ENCODE results near the gene ULK1. TPM values are rescaled to one million over a fixed set of nuclear protein-coding genes. Genes with fewer than 3 reads are reported as not detected.
"Not testable (repeated sequence)": the region's sequence is repeated elsewhere in the genome, so short reads cannot be mapped to it uniquely, and the experiment has no call there.

ULK1 gene
- total RNA-seq, 1 donor from 2014 or later = 30.8 TPM

DNA sequence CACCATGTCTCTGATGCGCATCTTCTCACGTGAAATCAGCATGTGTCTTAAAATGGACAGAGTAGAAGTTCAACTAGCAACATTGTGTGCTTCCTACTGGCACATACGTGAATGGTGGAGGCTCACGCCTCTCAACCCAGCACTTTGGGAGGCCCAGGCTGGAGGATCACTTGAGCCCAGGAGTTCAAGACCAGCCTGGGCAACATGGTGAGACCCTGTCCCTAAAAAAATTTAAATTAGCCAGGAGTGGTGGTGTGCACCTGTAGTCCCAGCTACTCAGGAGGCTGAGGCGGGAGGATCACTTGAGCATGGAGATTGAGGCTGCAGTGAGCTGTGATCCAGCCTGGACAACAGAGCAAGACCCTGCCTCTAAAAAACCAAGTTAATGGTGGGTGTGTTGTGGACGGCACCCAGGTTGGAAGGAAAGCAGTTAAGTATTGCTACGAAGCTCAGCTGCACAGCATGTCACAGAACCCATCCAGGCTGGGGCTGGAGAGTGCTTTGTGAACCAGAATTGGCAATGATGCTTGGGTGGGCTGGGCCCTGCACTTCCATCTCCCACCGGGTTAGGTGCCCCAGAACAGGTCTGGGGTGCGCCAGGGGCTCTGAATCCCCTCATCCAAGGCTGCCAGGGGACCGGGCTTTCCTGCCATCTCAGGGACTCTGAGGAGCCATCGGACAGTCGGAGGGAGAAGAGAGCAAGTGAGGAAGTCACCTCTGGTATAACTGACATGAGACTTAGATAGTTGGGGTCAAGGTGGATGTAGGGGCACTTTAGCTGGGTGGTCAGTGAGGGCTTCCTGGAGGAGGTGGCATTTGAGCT lies 33.0 kb upstream of the ULK1 start:
- intact Hi-C loops (cut with micrococcal nuclease) = no loop called here

DNA sequence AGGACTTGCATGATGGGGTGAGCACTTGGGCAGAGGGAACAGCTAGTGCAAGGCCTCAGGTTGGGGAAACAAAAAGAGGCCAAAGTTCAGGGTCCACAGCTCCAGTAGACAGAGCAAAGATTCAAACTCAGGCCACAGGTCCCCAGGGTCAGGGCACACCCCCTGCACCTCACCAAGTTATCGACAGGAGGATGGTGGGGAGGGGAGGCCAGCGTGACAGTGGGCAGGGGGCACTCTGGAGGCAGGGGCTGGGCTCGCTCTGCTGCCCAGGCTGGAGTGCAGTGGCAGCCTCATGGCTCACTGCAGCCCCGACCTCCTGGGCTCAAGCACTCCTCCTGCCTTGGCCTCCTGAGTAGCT lies 32.4 kb upstream of the ULK1 start:
- intact Hi-C loops (cut with micrococcal nuclease) = no loop called here

- intact Hi-C loops (cut with micrococcal nuclease) = no loop called here
Measured at GRCh38 chr12:131862600-131862993, 31.8 kb upstream of the ULK1 start.

DNA sequence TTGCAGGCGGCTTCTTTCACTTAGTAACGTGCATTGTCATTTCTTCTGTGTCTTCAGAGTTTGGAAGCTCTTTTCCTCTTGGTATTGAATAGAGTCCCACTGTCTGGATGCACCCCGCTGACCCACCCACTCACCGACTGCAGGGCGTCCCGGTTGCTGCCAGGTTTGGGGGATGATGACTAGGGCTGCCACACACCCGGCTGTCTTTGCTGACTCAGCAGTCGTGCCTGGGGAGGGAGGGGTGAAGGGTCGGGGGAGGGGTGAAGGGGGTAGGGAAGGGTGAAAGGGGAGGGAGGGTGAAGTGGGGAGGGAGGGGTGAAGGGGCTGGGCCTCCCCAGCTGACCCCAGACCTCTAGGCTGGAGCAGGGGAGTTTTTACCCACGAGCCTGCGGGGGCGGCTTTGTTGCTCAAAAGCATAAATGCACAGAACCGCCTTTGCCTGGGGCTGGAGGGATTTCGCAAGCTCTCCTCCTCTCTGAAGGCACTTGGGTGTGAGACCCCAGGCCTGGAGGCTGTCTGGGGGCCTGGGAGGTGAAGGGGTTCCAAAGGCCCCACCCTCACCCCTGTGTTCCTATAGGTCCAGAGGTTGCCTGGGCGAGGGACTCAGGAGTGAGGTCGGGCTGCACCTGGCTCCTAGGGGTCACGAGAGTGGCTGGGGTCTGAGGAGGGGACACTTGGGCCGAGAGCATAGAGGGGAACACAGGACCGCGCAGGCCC lies 31.3 kb upstream of the ULK1 start:
- intact Hi-C loops (cut with micrococcal nuclease) = no loop called here

GRCh38 chr12:131863711-131864396 lies 30.6 kb upstream of the ULK1 start:
- intact Hi-C loops (cut with micrococcal nuclease) = no loop called here

DNA sequence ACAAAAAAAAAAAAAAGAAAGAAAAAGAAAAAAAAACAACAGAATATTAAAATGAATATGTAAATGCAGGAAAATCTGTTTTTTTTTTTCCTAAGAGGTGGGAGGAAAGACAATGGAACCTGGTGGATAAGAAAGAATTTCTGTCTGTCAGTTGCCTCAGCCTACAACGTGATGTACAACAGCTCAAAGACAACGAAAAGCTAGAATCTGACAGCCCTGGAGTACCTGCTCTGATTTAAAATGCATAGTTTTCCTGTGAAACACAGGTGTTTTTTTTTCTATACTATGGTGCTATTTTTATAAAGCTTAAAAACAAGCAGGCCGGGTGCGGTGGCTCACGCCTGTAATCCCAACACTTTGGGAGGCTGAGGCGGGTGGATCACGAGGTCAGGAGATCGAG lies 30.0 kb upstream of the ULK1 start:
- intact Hi-C loops (cut with micrococcal nuclease) = no loop called here

GRCh38 chr12:131865180-131865875 lies 29.1 kb upstream of the ULK1 start:
- intact Hi-C loops (cut with micrococcal nuclease) = no loop called here

DNA sequence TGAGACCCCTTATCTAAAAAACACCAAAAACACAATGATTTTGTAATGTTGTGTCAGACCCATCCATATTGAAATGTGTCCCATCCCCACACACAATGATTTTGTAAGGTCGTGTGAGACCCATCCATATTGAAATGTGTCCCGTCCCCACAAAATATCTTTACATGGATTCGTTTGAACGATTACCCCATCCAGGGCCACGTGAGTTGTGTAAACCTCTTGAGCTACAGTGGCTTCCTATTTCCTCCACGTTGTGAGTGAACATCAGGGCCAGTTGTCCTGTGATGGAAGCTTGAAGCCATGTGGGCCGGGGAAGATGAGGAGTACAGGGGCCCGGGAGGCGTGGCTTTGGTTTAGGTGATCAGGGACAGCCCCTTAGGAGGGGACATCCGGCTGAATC lies 27.0 kb upstream of the ULK1 start:
- intact Hi-C loops (cut with micrococcal nuclease) = no loop called here

- intact Hi-C loops (cut with micrococcal nuclease) = no loop called here
Measured at GRCh38 chr12:131867891-131868675, 26.3 kb upstream of the ULK1 start.

DNA sequence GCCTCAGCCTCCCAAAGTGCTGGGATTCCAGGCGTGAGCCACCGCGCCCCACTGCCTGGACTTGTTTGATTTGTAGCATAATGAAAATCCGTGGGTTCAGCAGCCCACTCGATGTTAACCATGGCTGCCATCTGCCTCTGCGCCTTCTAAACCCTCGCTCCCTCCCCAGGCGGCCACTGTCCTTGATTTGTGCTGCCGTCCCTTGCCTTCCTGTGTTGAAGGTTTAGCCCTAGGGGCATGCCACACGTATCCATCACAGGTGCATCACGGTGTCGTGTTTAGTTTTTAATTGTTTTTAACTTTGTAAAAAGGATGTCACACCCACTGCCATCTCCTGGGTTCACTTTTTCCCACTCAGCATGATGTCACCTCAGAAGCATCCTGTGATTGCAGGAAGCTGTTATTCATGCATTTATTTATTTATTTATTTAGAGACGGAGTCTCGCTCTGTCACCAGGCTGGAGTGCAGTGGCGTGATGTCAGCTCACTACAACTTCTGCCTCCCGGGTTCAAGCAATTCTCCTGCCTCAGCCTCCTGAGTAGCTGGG lies 24.5 kb upstream of the ULK1 start:
- intact Hi-C loops (cut with micrococcal nuclease) = no loop called here

GRCh38 chr12:131871677-131872076 lies 22.7 kb upstream of the ULK1 start:
- intact Hi-C loops (cut with micrococcal nuclease) = no loop called here

DNA sequence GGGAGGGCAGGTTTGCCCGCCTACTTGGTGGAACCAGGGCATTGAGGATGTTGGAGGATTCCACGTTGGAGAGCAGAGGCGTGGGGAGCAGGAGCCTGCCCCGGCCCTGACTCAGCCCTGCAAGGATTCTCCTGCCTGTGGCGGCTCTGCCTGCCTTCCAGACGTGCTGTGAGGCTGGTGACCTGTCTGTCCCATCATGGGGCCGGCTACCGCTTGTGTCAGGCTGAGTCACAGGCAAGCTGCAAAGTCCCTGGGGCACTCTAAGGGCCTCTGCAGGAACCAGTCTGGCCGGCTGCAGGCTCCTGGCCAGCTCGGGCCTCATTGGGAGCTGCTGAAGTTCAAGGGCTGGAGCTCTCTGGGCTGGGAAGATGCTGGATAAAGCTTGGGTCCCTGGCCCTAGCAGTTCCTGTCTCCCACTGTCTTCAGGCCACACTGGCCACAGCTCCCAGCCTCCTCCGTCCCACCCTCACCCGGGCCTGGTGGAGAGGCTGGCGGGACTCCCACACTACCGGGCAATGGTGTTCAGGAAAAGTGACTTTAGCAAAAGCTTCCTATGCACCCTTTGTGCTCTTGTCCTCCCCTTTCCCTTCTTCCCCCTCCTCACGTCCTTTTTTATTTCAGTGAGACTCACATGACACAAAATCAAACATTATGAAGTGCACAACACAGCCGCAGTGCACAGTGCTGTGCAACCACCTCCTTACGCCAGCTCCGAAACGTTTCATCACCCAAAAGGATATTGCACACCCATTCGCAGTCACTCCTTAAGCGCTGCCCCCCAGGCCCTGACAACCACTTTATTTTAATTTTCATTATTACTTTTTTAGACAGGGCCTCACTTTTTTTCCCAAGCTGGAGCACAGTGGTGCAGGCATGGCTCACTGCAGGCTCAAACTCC lies 22.0 kb upstream of the ULK1 start:
- intact Hi-C loops (cut with micrococcal nuclease) = no loop called here

DNA sequence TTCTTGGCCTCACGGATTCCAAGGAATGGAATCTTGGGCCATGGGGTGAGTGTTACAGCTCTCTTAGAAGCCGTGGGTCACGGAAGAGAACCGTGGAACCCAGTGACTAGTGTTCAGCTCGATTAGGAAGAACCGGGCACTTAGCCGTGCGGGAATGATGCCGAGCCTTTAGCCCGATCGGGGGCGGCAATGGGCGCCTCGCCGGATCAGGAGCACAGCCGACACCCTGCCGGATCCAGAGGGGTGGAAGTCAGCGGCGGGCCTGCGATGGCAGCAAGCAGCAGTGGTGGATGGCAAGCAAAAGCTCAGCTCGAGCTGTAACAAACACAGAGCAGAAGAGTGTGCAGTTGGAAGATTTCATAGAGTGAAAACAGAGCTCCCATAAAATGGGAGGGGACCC lies 21.1 kb upstream of the ULK1 start:
- intact Hi-C loops (cut with micrococcal nuclease) = no loop called here

- intact Hi-C loops (cut with micrococcal nuclease) = not testable (repeated sequence)
Measured at GRCh38 chr12:131874972-131875371, 19.4 kb upstream of the ULK1 start.

- intact Hi-C loops (cut with micrococcal nuclease) = not testable (repeated sequence)
Measured at GRCh38 chr12:131877216-131877615, 17.2 kb upstream of the ULK1 start.

DNA sequence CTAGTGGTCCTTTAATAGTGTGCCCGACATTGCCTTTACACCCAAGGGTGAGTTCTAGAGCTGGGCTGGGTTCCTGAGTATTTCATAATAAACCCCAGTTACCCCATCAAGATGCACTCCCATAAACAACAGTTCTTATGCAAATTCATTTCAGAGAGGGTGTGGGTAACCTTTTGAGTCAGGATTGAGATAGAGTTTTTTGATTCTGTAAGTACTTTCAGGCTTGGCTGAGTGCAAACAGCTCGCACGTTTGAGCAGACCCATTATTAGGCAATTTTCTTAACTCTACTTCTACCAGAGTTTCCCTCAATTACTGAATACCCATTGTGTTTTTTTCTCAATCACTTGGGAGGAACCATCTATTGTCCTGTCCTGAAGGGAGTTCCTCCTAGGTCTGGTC lies 16.0 kb upstream of the ULK1 start:
- intact Hi-C loops (cut with micrococcal nuclease) = not testable (repeated sequence)

DNA sequence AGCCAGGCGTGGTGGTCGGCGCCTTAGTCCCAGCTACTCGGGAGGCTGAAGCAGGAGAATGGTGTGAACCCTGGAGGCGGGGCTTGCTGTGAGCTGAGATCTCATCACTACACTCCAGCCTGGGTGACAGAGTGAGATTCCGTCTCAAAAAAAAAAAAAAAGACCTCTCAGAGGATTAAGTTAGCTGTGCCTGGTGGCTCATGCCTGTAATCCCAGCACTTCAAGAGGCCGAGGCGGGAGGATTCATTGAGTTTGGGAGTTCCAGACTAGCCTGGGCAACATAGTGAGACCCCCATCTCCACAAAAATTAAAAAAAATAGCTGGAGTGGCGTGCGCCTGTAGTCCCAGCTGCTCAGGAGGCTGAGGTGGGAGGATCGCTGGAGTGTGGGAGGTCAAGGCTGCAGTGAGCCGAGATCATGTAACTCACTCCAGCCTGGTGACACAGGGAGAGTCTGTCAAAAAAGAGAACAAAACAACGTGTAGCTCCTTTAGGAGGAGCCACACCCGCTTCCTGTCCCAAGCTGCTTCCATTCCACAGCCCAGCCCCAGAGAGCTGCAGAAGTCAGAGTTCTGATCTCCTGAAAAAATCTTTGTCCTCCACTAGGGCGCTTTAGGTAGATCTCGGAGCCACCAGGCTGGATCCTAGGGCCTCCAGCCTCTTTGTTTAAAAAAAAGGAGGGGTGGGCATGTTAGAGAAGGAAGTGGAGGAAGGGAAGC lies 11.5 kb upstream of the ULK1 start:
- intact Hi-C loops (cut with micrococcal nuclease) = no loop called here

DNA sequence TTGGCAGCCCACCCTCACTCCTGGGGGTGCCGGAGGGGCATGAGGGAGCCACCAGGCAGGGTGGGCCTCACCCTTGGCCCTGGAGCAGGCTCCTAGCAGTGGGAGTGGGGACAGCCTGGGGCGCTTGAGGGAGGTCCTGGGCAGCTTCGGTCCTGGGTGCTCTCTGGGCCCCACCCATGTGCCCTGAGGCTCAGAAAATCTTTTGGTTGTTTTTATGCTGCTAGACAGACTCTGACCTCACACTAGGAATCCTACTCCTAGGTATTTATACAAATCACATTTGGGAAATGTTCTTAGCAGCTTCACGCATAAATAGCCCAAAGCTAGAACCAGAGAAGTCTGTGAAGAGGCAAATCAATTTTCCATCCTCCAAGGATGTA lies 10.9 kb upstream of the ULK1 start:
- intact Hi-C loops (cut with micrococcal nuclease) = no loop called here

DNA sequence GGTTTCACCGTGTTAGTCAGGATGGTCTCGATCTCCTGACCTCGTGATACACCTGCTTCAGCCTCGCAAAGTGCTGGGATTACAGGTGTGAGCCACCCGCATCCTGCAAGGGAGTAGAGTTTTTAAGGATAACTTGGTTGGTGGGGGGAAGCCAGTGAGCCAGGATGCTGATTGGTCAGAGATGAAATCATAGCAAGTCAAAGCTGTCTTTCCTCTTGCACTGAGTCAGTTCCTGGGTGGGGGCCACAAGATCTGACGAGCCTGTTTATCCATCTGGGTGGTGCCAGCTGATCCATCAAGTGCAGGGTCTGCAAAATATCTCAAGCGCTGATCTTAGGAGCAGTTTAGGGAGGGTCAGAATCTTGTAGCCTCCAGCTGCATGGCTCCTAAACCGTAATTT lies 9.3 kb upstream of the ULK1 start:
- intact Hi-C loops (cut with micrococcal nuclease) = not testable (repeated sequence)

Data from T-helper 1 cell treated with Interleukin-12 subunit alpha and Interleukin-12 subunit beta and Interleukin-4 antibody, amounts not matched to agents 30 ng/mL and 1 ng/mL, for 36 hours (primary cell).